Activated CD4-positive, alpha-beta memory T cell treated with anti-CD3 and anti-CD28 coated beads for 36 hours (primary cell): ENCODE measurements around the gene APBB1IP. TPM values are rescaled to one million over a fixed set of nuclear protein-coding genes. Genes with fewer than 3 reads are reported as not detected.
A peak's percentile ranks its signal among the peaks of the same experiment; 100 is the strongest.

Source experiments
- CTCF ChIA-PET: fragments of 350-600 bp; sonication (Branson Sonifier 250); formaldehyde crosslinking; loops from one replicate; lab custom pipeline; 2021; ENCODE audit warnings: antibody characterized with exemption, inconsistent platforms; lab: Charles Lee
- POLR2A ChIA-PET: fragments of 350-600 bp; sonication (Branson Sonifier 250); formaldehyde crosslinking; loops from one replicate; lab custom pipeline; 2021; ENCODE audit warnings: antibody characterized with exemption; lab: Charles Lee
- DNase-seq: peaks from one replicate; pipeline ENCODE4 v3.0.0-alpha.2; 2020
- H3K27ac Mint-ChIP-seq: one replicate; pipeline ENCODE4 v1.8.0; 2021; ENCODE audit warnings: mixed read lengths
- H3K27me3 Mint-ChIP-seq: one replicate; pipeline ENCODE4 v1.8.0; 2021; ENCODE audit warnings: mixed read lengths
- H3K36me3 Mint-ChIP-seq: one replicate; pipeline ENCODE4 v1.8.0; 2021; ENCODE audit warnings: mixed read lengths
- H3K4me1 Mint-ChIP-seq: one replicate; pipeline ENCODE4 v1.8.0; 2021; ENCODE audit warnings: low read depth, mixed read lengths
- H3K4me3 Mint-ChIP-seq: one replicate; pipeline ENCODE4 v1.8.0; 2021; ENCODE audit warnings: mild to moderate bottlenecking, mixed read lengths
- H3K9me3 Mint-ChIP-seq: one replicate; pipeline ENCODE4 v1.8.0; 2021; ENCODE audit warnings: mixed read lengths
- intact Hi-C: fragments of 100-400 bp; cut with micrococcal nuclease; formaldehyde crosslinking; loops from one replicate; pipeline ENCODE4 v1.15.1; 2023
- total RNA-seq, 2 experiments: library from RNA; stranded (reverse); gene quantifications; one replicate each; pipeline ENCODE4 v1.2.3, GENCODE V29; 2021

APBB1IP gene
- total RNA-seq, 2 experiments from 2014 or later: 50.1 to 52.1 TPM

DNA sequence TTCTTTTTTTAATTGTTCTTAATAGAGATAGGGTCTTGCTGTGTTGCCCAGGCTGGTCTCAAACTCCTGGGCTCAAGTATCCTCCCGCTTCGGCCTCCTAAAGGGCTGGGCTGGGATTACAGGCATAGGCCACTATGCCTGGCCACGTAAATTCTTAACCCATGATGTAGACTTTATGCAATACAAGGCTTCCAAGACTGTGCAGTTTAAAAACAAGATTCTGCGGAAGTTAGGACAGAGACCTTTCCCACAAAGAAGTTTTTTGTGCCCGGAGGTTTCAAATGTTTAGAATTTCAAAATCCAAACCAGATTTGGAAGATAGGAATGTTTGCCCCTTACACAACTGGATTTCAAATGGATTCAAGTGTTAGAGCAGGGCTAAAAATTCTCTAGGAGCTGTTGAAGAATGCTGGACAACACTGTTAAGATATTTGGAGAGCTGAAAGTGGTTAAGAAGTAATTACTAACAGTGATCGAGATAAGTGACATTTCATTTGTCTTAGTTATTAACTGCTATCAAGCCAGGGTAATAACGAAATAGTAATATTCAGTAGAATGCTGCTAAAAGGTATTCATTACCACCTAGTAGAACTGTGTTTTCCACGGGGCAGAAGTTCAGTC, 7.4 kb downstream of the APBB1IP start:
- POLR2A ChIA-PET: interaction anchor here (1.1 kb wide), 1 partner anchor 34 kb away, joined by 3 read pairs; no protein-coding TSS in a partner anchor
- Mint-ChIP-seq H3K27ac (peak overlapping the region; percentile 89), H3K27me3 (no peaks in the 10 kb centered on the region), H3K36me3 (peaks cover 23% of the 10 kb centered on the region), H3K4me3 (peak overlapping the region; percentile 67), H3K9me3 (peaks cover 6% of the 10 kb centered on the region), H3K4me1 (peaks cover 84% of the 10 kb centered on the region)
- intact Hi-C loops: loop anchor here (5.0 to 10.0 kb wide), 4 partner anchors 252 to 712 kb away; partner anchors contain the start of genes ANKRD26, MASTL and PDSS1
- no peak for DNase-seq
- CTCF ChIA-PET: no interaction called here

DNA sequence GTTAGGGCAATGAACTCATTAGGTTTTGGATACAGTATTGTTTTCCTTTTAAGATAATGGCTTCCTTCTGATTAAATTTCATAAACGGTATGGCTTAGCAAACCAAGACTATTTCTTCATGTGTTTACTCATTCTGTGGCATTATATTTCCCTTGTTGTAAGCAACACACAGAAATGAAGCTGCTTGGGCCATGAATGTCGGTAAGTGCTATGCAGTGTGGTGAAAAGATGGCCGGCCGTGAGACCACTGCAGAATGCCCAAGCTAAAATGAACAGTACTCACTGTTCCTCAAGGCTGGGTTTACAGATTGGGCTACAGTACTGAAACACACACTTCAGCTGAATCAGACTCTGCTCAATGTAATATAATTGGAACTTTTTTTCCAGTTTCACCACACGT, 8.1 kb downstream of the APBB1IP start:
- H3K4me3 Mint-ChIP-seq: peak overlapping the region; percentile 67
- CTCF ChIA-PET: no interaction called here
- peak; percentile 38 for DNase-seq

DNA sequence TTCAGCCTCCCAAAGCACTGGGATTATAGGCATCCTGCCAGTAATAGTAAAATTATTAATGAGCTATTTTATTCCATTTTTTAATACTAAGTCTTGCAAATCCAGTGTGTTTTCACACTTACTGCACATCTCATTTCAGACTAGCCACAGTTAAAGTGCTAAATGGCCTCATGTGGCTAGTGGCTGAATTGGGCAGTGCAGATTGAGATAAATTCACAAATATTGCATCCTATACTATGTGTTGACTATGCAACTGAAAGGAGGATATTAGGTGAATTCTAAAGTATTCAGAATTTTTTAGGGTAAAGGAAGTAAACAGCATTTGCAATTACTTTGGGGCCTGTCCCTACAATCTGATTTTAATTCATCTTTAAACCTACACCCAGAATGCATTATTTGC, 10.2 kb downstream of the APBB1IP start:
- ChIA-PET POLR2A (interaction anchor here (1.7 kb wide), 1 partner anchor 11 kb away, joined by 7 read pairs; the partner anchor contains the start of gene APBB1IP), CTCF (interaction anchor here (0.9 to 1.7 kb wide), 2 partner anchors 18 to 26 kb away, joined by 3 read pairs; no protein-coding TSS in a partner anchor)
- H3K27me3 Mint-ChIP-seq: no peaks in the 10 kb centered on the region
- intact Hi-C loops: loop anchor here (1.0 to 10.0 kb wide), 6 partner anchors 19 to 709 kb away; partner anchors contain the start of genes ANKRD26, MASTL and PDSS1
- DNase-seq: no peak
- peak overlapping the region; percentile 89 for H3K27ac Mint-ChIP-seq
- peaks cover 6% of the 10 kb centered on the region for H3K9me3 Mint-ChIP-seq
- peak overlapping the region; percentile 50 for H3K4me3 Mint-ChIP-seq
- peaks cover 88% of the 10 kb centered on the region for H3K4me1 Mint-ChIP-seq
- peaks cover 26% of the 10 kb centered on the region for H3K36me3 Mint-ChIP-seq

More for the DNA sequence above, 8.1 kb downstream of the APBB1IP start:
- Mint-ChIP-seq H3K36me3 (peaks cover 23% of the 10 kb centered on the region), H3K4me1 (peaks cover 86% of the 10 kb centered on the region), H3K27me3 (no peaks in the 10 kb centered on the region), H3K9me3 (peaks cover 6% of the 10 kb centered on the region), H3K27ac (peak overlapping the region; percentile 89)
- intact Hi-C loops: loop anchor here (5.0 to 10.0 kb wide), 4 partner anchors 251 to 711 kb away; partner anchors contain the start of genes ANKRD26, MASTL and PDSS1
- POLR2A ChIA-PET: interaction anchor here (1.1 to 1.9 kb wide), 2 partner anchors 22 to 34 kb away, joined by 3 to 10 read pairs; no protein-coding TSS in a partner anchor

DNA sequence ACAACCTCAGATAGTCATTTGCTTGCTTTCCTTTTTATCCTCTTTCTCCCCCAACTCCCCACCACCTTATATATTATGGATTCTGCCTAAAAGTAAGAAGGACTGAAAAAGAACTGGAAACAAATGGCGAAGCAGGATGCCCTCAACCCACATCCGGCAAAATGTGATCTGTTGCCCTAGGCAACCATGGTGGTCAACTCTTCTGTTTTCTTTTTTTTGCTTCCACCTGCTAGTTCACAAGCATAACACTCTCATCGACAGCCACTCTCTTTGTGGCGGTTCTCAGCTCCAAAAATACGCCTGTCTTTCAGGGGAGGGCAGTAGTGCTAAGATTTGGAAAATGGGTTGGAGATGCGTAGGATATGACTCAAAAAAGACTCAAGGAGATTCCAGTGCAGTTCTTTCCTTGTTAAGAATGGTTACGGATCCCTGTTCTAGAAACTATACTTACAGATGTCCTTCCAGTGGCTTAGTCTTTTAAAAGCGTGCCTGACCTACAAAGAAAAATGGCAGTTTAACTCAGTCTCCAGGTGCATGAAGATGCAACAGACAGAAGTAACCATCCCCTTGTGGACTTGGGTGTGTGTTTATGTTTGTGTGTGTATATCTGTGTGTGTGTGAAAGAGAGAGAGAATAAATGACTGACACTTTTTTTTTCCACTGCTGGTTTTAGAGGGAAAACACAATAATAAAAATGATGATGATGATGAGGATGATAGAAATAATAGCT, 10.7 kb downstream of the APBB1IP start:
- H3K4me1 Mint-ChIP-seq: peaks cover 90% of the 10 kb centered on the region
- POLR2A ChIA-PET: no interaction called here
- CTCF ChIA-PET: interaction anchor here (1.7 kb wide), 1 partner anchor 26 kb away, joined by 3 read pairs; no protein-coding TSS in a partner anchor
- H3K4me3 Mint-ChIP-seq: peak overlapping the region; percentile 50
- no peaks in the 10 kb centered on the region for H3K27me3 Mint-ChIP-seq
- peaks cover 6% of the 10 kb centered on the region for H3K9me3 Mint-ChIP-seq
- peak overlapping the region; percentile 89 for H3K27ac Mint-ChIP-seq
- H3K36me3 Mint-ChIP-seq: peaks cover 28% of the 10 kb centered on the region
- peak; percentile 86 for DNase-seq
- intact Hi-C loops: loop anchor here (1.0 to 10.0 kb wide), 6 partner anchors 18 to 708 kb away; partner anchors contain the start of genes ANKRD26, MASTL and PDSS1

DNA sequence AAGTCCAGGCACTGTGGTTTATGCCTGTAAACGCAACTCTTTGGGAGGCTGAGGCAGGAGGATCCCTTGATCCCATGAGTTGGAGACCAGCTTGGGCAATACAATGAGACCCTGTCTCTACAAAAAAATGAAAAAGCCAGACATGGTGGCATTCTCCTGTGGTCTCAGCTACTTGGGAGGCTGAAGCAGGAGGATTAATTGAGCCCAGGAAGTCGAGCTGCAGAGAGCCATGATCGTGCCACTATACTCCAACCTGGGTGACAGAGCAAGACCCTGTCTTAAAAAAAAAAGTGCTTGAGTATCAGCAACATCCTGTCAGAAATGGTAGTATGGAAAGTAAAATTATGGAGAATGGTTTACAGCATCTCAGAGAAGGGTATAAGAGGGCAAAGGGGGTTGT, 11.6 kb downstream of the APBB1IP start:
- peaks cover 23% of the 10 kb centered on the region for H3K36me3 Mint-ChIP-seq

DNA sequence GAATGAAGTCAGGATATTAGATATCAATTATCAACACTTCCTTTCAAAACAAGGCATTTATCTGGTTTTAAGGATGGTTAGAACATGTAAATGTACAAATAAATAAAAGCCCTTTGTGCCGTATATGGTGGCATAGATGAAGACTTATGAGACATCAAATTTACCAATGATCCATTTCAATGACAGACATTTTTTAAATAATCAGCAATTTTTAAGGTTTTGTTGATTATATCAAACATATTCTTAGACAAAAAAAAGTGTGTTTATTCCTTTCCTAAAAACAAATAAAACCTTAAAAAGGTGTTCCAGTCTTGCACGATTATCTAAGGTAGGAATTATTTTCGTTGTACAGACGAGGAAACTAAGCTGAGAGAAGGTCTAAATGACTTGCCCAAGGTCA, 13.8 kb downstream of the APBB1IP start:
- Mint-ChIP-seq H3K36me3 (peaks cover 15% of the 10 kb centered on the region), H3K4me1 (peaks cover 85% of the 10 kb centered on the region), H3K9me3 (peaks cover under 1% of the 10 kb centered on the region), H3K4me3 (no peak overlapping the region), H3K27ac (peak overlapping the region; percentile 8), H3K27me3 (no peaks in the 10 kb centered on the region)
- DNase-seq: no peak
- CTCF ChIA-PET: no interaction called here
- POLR2A ChIA-PET: no interaction called here
- intact Hi-C loops: no loop called here

More for the DNA sequence above, 11.6 kb downstream of the APBB1IP start:
- no peak for DNase-seq
- Mint-ChIP-seq H3K27me3 (no peaks in the 10 kb centered on the region), H3K9me3 (peaks cover 6% of the 10 kb centered on the region), H3K4me1 (peaks cover 85% of the 10 kb centered on the region), H3K4me3 (no peak overlapping the region), H3K27ac (peak overlapping the region; percentile 89)
- intact Hi-C loops: loop anchor here (5.0 to 10.0 kb wide), 4 partner anchors 248 to 708 kb away; partner anchors contain the start of genes ANKRD26, MASTL and PDSS1
- ChIA-PET POLR2A (no interaction called here), CTCF (no interaction called here)

DNA sequence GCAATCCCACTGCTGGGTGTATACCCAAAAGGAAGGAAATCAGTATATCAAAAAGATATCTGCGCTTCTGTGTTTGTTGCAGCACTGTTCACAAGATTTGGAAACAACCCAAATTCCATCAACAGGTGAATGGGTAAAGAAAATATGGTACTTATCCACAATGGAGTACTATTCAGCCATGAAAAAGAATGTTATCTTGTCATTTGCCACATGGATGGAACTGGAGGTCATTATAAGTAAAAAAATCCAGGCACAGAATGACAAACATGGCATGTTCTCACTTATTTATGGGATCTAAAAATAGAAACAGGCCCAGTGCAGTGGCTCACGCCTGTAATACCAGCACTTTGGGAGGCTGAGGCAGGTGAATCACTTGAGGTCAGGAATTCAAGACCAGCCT, 15.7 kb downstream of the APBB1IP start:
- Mint-ChIP-seq H3K4me1 (peaks cover 83% of the 10 kb centered on the region), H3K27ac (no peak overlapping the region), H3K36me3 (peaks cover 17% of the 10 kb centered on the region), H3K27me3 (no peaks in the 10 kb centered on the region), H3K4me3 (no peak overlapping the region), H3K9me3 (no peaks in the 10 kb centered on the region)
- DNase-seq: no peak
- intact Hi-C loops: no loop called here
- ChIA-PET CTCF (no interaction called here), POLR2A (no interaction called here)

DNA sequence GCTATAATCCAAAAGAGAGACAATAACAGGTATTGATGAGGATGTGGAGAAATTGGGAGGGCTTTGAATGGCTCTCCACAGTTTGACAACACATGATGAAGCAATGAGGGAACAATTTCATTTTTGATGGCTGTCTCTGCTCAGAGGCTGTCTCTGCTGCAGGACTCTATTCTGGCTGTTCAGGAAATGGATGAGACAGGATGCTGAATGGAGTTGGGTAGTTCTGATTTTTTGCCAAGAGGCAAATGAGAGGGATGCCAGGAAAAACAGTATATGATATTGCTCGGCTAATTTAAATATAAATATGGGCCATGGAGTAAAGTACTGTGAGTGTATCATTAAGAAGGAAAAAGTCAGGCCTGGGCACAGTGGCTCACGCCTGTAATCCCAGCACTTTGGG, 16.8 kb downstream of the APBB1IP start:
- Mint-ChIP-seq H3K9me3 (no peaks in the 10 kb centered on the region), H3K27me3 (no peaks in the 10 kb centered on the region), H3K4me3 (no peak overlapping the region), H3K27ac (peak overlapping the region; percentile 59), H3K4me1 (peaks cover 72% of the 10 kb centered on the region), H3K36me3 (peaks cover 14% of the 10 kb centered on the region)
- no peak for DNase-seq
- ChIA-PET CTCF (no interaction called here), POLR2A (no interaction called here)
- intact Hi-C loops: no loop called here

DNA sequence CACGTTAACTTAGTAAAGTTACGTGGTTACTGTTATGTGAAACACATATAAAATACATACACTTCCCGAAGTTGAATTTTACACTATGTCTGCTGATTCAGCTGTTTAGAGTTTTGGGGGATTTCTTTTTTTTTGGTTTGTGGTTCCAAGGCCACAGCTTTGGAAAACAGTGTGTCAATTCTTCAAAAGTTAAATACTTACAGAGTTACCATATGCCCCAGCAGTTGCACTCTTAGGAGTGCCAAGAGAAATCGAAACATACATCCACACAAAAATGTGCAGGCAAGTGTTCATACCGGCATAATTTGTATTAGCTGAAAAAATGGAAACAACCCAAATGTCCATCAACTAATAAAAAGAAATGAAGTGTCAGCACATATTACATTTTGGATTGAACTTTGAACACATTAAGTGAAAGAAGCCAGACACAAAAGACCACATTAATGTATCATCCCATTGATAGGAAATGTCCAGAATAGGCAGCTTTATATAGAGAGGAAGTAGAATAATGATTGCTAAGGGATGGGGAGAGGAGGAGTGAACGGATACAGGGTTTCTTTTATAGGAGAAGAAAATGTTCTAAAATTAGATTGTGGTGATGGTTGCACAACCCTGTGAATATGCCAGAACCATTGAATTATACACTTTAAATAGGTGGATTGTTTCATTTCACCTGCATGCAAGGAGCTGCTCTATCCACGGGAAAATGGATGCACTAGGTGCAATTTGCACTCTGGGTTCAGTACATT, 17.6 kb downstream of the APBB1IP start:
- Mint-ChIP-seq H3K4me3 (no peak overlapping the region), H3K27ac (peak overlapping the region; percentile 61), H3K9me3 (no peaks in the 10 kb centered on the region), H3K27me3 (no peaks in the 10 kb centered on the region), H3K36me3 (peaks cover 16% of the 10 kb centered on the region), H3K4me1 (peaks cover 71% of the 10 kb centered on the region)
- no peak for DNase-seq
- intact Hi-C loops: no loop called here
- POLR2A ChIA-PET: no interaction called here
- CTCF ChIA-PET: interaction anchor here (0.7 kb wide), 1 partner anchor 10 kb away, joined by 3 read pairs; no protein-coding TSS in a partner anchor

DNA sequence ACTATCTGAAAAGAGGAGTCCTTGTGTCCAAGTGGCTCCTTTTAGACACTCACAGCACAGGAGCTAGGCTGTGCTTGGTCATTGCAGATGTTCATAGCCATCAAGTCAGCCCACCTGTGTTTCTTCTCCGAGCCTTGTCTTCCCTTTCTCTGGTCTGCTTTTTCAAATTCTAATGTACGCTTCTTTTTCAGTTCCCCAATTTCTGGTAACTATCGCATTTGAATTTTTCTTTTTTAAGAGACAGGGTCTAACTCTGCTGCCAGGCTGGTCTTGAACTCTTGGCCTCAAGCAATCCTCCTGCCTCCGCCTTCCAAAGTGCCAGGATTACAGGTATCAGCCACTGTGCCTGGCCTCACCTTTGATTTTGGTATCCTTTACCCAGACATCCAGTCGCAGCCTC, 18.9 kb downstream of the APBB1IP start:
- intact Hi-C loops: no loop called here
- H3K36me3 Mint-ChIP-seq: peaks cover 18% of the 10 kb centered on the region
- no peak overlapping the region for H3K4me3 Mint-ChIP-seq
- DNase-seq: no peak
- ChIA-PET POLR2A (no interaction called here), CTCF (no interaction called here)
- H3K27me3 Mint-ChIP-seq: no peaks in the 10 kb centered on the region
- peaks cover 70% of the 10 kb centered on the region for H3K4me1 Mint-ChIP-seq
- H3K9me3 Mint-ChIP-seq: no peaks in the 10 kb centered on the region
- H3K27ac Mint-ChIP-seq: no peak overlapping the region

DNA sequence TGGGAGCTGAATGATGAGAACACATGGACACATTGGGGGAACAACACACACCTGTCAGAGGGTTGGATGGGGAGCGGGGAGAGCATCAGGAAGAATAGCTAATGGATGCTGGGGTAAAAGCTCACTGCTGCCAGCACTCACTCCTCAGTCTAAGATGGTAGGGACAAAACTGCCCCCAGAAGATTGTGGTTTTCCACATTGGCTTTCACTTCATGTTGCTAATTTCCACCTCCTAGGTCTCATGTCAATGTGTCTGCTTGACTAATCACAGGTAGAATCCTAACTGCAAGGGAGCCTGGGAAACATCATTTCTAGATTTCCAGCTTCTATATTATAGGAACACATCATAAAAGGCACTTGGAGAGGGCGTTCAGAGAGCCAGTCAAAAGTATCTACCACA, 22.6 kb downstream of the APBB1IP start:
- Mint-ChIP-seq H3K4me1 (peaks cover 69% of the 10 kb centered on the region), H3K27me3 (no peaks in the 10 kb centered on the region), H3K27ac (no peak overlapping the region), H3K36me3 (peaks cover 14% of the 10 kb centered on the region), H3K9me3 (peaks cover 4% of the 10 kb centered on the region), H3K4me3 (no peak overlapping the region)
- intact Hi-C loops: no loop called here
- DNase-seq: no peak
- ChIA-PET POLR2A (no interaction called here), CTCF (interaction anchor here (0.9 kb wide), 1 partner anchor 24 kb away, joined by 3 read pairs; no protein-coding TSS in a partner anchor)
